Uterus (tissue), 4 donors: ENCODE results near the gene CYP26B1. TPM values are rescaled to one million over a fixed set of nuclear protein-coding genes. Genes with fewer than 3 reads are reported as not detected.

Experiments used
- DNase-seq, 2 donors: peaks; one replicate each; pipeline ENCODE4 v3.0.0-alpha.2; 2019 to 2020
- H3K27ac ChIP-seq, 2 donors: fragments of 200-600 bp; sonication (generic); 1 replicate in 1 of 2; 2 replicates in 1 of 2; pipeline ENCODE4 v1.5.1; 2016 to 2018
- H3K27me3 ChIP-seq, 2 donors: fragments of 200-600 bp; sonication (generic); one replicate each; pipeline ENCODE4 v1.5.1; 2018 to 2019; ENCODE audit warnings: control low read depth in 1 of 2
- H3K36me3 ChIP-seq, 2 donors: fragments of 200-600 bp; sonication (generic); one replicate each; pipeline ENCODE4 v1.5.1; 2019; ENCODE audit warnings: control low read depth in 1 of 2
- H3K4me1 ChIP-seq, 2 donors: fragments of 200-600 bp; sonication (generic); one replicate each; pipeline ENCODE4 v1.5.1; 2018 to 2019; ENCODE audit warnings: control low read depth in 1 of 2
- H3K4me3 ChIP-seq, 2 donors: fragments of 200-600 bp; sonication (generic); 1 replicate in 1 of 2; 2 replicates in 1 of 2; pipeline ENCODE4 v1.5.1; 2018 to 2019; ENCODE audit warnings: mild to moderate bottlenecking in 1 of 2
- H3K9me3 ChIP-seq, 2 donors: fragments of 200-600 bp; sonication (generic); one replicate each; pipeline ENCODE4 v1.5.1; 2019; ENCODE audit warnings: control low read depth in 1 of 2
- CTCF ChIP-seq, 4 experiments: fragments of 200-600 bp in 2 of 4; fragments of 450-650 bp in 2 of 4; sonication (generic) in 2 of 4; IDR thresholded peaks; one replicate each; pipeline ENCODE4 v1.5.1; 2016 to 2019; ENCODE audit warnings: antibody characterized with exemption in 4 of 4, mild to moderate bottlenecking in 2 of 4, moderate library complexity in 1 of 4
- POLR2A ChIP-seq, 2 donors: fragments of 450-650 bp; IDR thresholded peaks; one replicate each; pipeline ENCODE4 v1.6.1; 2016; ENCODE audit warnings: antibody characterized with exemption in 2 of 2, mild to moderate bottlenecking in 1 of 2, moderate library complexity in 1 of 2
- intact Hi-C: fragments of 100-400 bp; cut with DNase I; formaldehyde crosslinking; loops from one replicate; pipeline ENCODE4 v1.15.1; 2023; ENCODE audit warnings: low total_unique reads
- total RNA-seq, 4 donors: library from RNA; depleted of rRNA in 3 of 4; stranded (reverse); fragments of >200 nt in 3 of 4; gene quantifications; one replicate each; pipeline versions ENCODE4 v1.1.0 to v1.2.4, GENCODE V29; 2014 to 2023
- donor health status: DM: yes; HTN: yes; CAD: no.

CYP26B1 gene
- total RNA-seq, 4 donors from 2014 or later, result 0.59 to 6.5 (median 1.4) TPM; not detected in 1

- H3K4me1 ChIP-seq, result no peaks in the 10 kb centered on the region
- H3K36me3 ChIP-seq, result no peaks in the 10 kb centered on the region
- intact Hi-C loops, result no loop called here
- DNase-seq, result peak in 1 of 2 donors; percentile 9
- H3K9me3 ChIP-seq, result no peaks in the 10 kb centered on the region
- TF ChIP-seq POLR2A (IDR thresholded peaks at IDR 0.05) (no peak), CTCF (IDR thresholded peaks at IDR 0.05) (no peak)
- H3K27ac ChIP-seq, result no peak overlapping the region
- no peaks in the 10 kb centered on the region for H3K27me3 ChIP-seq
- no peak overlapping the region for H3K4me3 ChIP-seq
Measured at GRCh38 chr2:72131916-72132841, 15.5 kb downstream of the CYP26B1 start.

- TF ChIP-seq POLR2A (IDR thresholded peaks at IDR 0.05), result no peak
- no peak for TF ChIP-seq CTCF (IDR thresholded peaks at IDR 0.05)
- DNase-seq, result peak in 1 of 2 donors; percentile 11
- no peaks in the 10 kb centered on the region for H3K27me3 ChIP-seq
- no peaks in the 10 kb centered on the region for H3K36me3 ChIP-seq
- intact Hi-C loops, result no loop called here
- no peak overlapping the region for H3K4me3 ChIP-seq
- H3K9me3 ChIP-seq, result no peaks in the 10 kb centered on the region
- no peak overlapping the region for H3K27ac ChIP-seq
- no peaks in the 10 kb centered on the region for H3K4me1 ChIP-seq
Measured at GRCh38 chr2:72131371-72131891, 16.2 kb downstream of the CYP26B1 start.

- peak in 1 of 2 donors; percentile 1 for DNase-seq
- Histone ChIP-seq H3K9me3 (no peaks in the 10 kb centered on the region), H3K36me3 (no peaks in the 10 kb centered on the region), H3K27ac (no peak overlapping the region), H3K27me3 (no peaks in the 10 kb centered on the region), H3K4me1 (no peaks in the 10 kb centered on the region), H3K4me3 (no peak overlapping the region)
- intact Hi-C loops, result no loop called here
- TF ChIP-seq POLR2A (IDR thresholded peaks at IDR 0.05) (no peak), CTCF (IDR thresholded peaks at IDR 0.05) (no peak)
Measured at GRCh38 chr2:72130659-72131360, 16.9 kb downstream of the CYP26B1 start.

- no peak overlapping the region for H3K4me3 ChIP-seq
- TF ChIP-seq CTCF (IDR thresholded peaks at IDR 0.05), result no peak
- TF ChIP-seq POLR2A (IDR thresholded peaks at IDR 0.05), result no peak
- intact Hi-C loops, result no loop called here
- H3K36me3 ChIP-seq, result no peaks in the 10 kb centered on the region
- DNase-seq, result no peak
- no peaks in the 10 kb centered on the region for H3K9me3 ChIP-seq
- H3K27ac ChIP-seq, result no peak overlapping the region
- H3K27me3 ChIP-seq, result no peaks in the 10 kb centered on the region
- no peaks in the 10 kb centered on the region for H3K4me1 ChIP-seq
Measured at GRCh38 chr2:72129681-72130340, 17.9 kb downstream of the CYP26B1 start.
